Breast epithelium (tissue), 4 donors: ENCODE data around the gene CD2. TPM values are rescaled to one million over a fixed set of nuclear protein-coding genes. Genes with fewer than 3 reads are reported as not detected.

Experiments
- DNase-seq, 2 donors: peaks; one replicate each; pipeline ENCODE4 v3.0.0-alpha.2; 2019; ENCODE audit warnings: low spot score in 2 of 2
- H3K27ac ChIP-seq, 2 donors: fragments of 200-600 bp; sonication (generic) in 1 of 2; one replicate each; pipeline ENCODE4 v1.5.1; 2016 to 2019; ENCODE audit warnings: mild to moderate bottlenecking in 1 of 2
- H3K27me3 ChIP-seq, 2 donors: fragments of 200-600 bp; sonication (generic) in 1 of 2; one replicate each; pipeline versions ENCODE4 v1.5.1 to v1.6.0; 2017 to 2019; ENCODE audit warnings: control low read depth in 1 of 2, mild to moderate bottlenecking in 1 of 2
- H3K36me3 ChIP-seq: fragments of 200-600 bp; one replicate; pipeline ENCODE4 v1.5.1; 2019
- H3K4me1 ChIP-seq, 2 donors: fragments of 200-600 bp; sonication (generic); one replicate each; pipeline ENCODE4 v1.5.1; 2016 to 2019; ENCODE audit warnings: control low read depth in 1 of 2
- H3K4me3 ChIP-seq, 3 donors: fragments of 200-600 bp; sonication (generic); 1 replicate in 2 of 3; 2 replicates in 1 of 3; pipeline ENCODE4 v1.5.1; 2016 to 2019; ENCODE audit warnings: mild to moderate bottlenecking in 3 of 3, moderate library complexity in 2 of 3
- H3K9me3 ChIP-seq, 2 donors: fragments of 200-600 bp; sonication (generic) in 1 of 2; one replicate each; pipeline ENCODE4 v1.5.1; 2016 to 2019; ENCODE audit warnings: control low read depth in 1 of 2
- POLR2A ChIP-seq: fragments of 450-650 bp; IDR thresholded peaks from one replicate; pipeline ENCODE4 v1.6.1; 2016; ENCODE audit warnings: antibody characterized with exemption, mild to moderate bottlenecking, moderate library complexity
- POLR2AphosphoS5 ChIP-seq, 3 donors: sonication (generic); formaldehyde crosslinking; IDR thresholded peaks; one replicate each; pipeline ENCODE4 v1.6.1; 2017; ENCODE audit warnings: antibody characterized with exemption in 3 of 3
- intact Hi-C: fragments of 100-400 bp; cut with DNase I; formaldehyde crosslinking; loops from one replicate; pipeline ENCODE4 v1.15.1; 2023; ENCODE audit warnings: low total_unique reads
- total RNA-seq, 3 donors: library from RNA; depleted of rRNA; stranded (reverse); fragments of >200 nt; gene quantifications; one replicate each; pipeline ENCODE4 v1.1.0, GENCODE V29; 2016
- TF ChIP-seq, protein P1 (sequence below), 3 donors: fragments of 450-650 bp; IDR thresholded peaks; one replicate each; pipeline ENCODE4 v1.5.1; 2016 to 2017; ENCODE audit warnings: antibody characterized with exemption in 3 of 3, mild to moderate bottlenecking in 3 of 3, moderate library complexity in 3 of 3

Gene CD2
- total RNA-seq, 3 donors from 2014 or later = 1.4 to 3.9 (median 3.5) TPM

DNA sequence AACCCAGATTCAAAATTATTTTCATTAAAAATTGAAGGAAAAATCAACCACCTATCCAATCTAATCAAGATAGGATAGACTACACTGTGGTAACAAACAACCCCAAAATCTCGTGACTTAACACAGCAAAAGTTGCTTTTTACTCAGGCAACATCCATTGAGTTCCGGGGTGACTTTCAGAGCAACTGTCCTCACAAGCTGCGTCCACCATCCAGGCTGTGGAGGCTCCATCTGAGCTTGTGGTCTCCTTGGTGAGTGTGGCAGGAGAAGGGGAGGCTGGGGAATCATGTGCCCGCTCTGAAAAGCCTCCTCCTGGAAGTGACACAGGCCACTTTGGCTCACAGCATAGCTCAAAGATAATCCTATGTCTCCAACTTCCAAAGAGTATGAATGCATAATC lies 52.4 kb downstream of the CD2 start:
- Histone ChIP-seq H3K36me3 (no peaks in the 10 kb centered on the region), H3K9me3 (no peaks in the 10 kb centered on the region), H3K4me1 (no peaks in the 10 kb centered on the region), H3K27ac (no peak overlapping the region), H3K27me3 (no peaks in the 10 kb centered on the region), H3K4me3 (no peak overlapping the region)
- DNase-seq = no peak
- TF ChIP-seq POLR2AphosphoS5 (IDR thresholded peaks at IDR 0.05) (no peak), POLR2A (no peak)
- TF ChIP-seq, protein P1, sequence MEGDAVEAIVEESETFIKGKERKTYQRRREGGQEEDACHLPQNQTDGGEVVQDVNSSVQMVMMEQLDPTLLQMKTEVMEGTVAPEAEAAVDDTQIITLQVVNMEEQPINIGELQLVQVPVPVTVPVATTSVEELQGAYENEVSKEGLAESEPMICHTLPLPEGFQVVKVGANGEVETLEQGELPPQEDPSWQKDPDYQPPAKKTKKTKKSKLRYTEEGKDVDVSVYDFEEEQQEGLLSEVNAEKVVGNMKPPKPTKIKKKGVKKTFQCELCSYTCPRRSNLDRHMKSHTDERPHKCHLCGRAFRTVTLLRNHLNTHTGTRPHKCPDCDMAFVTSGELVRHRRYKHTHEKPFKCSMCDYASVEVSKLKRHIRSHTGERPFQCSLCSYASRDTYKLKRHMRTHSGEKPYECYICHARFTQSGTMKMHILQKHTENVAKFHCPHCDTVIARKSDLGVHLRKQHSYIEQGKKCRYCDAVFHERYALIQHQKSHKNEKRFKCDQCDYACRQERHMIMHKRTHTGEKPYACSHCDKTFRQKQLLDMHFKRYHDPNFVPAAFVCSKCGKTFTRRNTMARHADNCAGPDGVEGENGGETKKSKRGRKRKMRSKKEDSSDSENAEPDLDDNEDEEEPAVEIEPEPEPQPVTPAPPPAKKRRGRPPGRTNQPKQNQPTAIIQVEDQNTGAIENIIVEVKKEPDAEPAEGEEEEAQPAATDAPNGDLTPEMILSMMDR (IDR thresholded peaks at IDR 0.05) = no peak
- intact Hi-C loops = no loop called here

DNA sequence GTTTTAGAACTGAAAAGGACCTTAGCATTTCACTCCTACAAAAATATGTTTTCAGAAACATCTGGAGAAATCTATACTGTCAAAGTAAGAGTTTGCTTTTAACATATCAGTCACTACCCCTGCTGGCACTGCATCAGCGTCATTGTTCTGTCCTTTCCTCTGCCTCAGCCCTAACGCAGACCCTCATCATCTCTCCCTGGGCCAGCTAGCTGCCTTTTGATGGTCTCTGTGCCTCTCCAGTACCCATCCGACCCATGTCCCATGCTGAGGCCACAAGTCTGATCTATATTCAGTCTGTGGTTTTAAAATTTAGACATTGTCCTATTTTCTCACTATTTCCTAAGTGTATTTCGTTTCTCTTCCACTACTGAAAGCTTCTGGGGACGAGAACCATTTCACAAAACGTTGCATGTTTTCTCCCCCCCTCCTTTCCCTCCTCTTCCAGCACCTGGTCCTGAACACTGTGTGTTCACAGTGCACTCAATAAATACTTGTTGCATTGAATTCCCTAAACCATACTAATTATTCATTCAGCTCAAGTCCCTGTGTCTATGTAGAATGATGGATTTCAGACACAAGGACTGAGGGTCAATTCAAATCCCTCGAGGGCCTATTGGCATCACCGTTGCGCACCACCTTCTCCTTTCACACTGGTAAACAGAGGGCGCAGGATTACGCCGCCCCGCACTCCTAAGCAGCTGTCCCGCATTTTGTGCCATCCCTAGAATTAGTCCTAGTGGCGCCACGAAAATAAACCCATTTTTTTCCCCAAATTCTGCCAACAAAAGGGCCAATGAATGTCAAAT lies 53.4 kb downstream of the CD2 start:
- H3K27me3 ChIP-seq = no peaks in the 10 kb centered on the region
- TF ChIP-seq POLR2AphosphoS5 (IDR thresholded peaks at IDR 0.05) (no peak), POLR2A (no peak)
- TF ChIP-seq, protein P1 (IDR thresholded peaks at IDR 0.05) = no peak
- intact Hi-C loops = no loop called here
- DNase-seq = no peak
- H3K27ac ChIP-seq = peak overlapping the region; percentile 48 to 69
- H3K9me3 ChIP-seq = no peaks in the 10 kb centered on the region
- no peaks in the 10 kb centered on the region for H3K36me3 ChIP-seq
- H3K4me3 ChIP-seq = no peak overlapping the region
- H3K4me1 ChIP-seq = no peaks in the 10 kb centered on the region

DNA sequence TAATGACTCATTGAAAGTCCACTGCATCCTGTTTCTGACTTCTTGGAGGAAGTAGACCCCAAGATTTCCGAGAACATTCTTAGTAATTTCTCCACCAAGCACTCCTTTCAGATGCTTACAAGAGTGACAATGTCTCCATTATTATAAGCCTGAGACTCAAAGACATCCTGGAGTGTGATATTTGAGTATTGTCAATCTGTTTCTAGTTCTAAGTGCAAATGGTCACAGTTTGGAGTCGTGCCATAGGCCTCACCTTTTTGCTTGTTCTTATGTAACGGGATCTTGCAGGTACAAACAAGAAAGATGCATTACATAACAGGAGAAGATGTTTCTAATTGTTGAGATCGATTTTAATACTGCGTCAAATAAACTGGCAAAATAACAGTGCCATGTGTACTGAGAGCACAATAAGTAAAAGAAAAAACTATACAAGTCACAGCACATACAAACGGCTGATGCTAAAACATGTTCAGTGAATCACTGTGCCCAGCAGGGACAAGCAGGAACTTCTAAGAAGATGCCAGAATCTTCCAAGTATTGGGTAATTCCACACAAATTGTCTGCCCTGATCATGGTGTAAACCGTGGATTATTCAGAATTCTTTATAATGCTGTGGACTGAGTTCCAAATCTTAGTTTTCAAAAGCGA lies 54.1 kb downstream of the CD2 start:
- intact Hi-C loops = no loop called here
- no peaks in the 10 kb centered on the region for H3K9me3 ChIP-seq
- DNase-seq = no peak
- H3K36me3 ChIP-seq = no peaks in the 10 kb centered on the region
- H3K4me1 ChIP-seq = no peaks in the 10 kb centered on the region
- TF ChIP-seq POLR2A = no peak
- TF ChIP-seq POLR2AphosphoS5 (IDR thresholded peaks at IDR 0.05) = no peak
- TF ChIP-seq, protein P1 (IDR thresholded peaks at IDR 0.05) = no peak
- H3K4me3 ChIP-seq = no peak overlapping the region
- H3K27me3 ChIP-seq = no peaks in the 10 kb centered on the region
- peak overlapping the region; percentile 48 to 69 for H3K27ac ChIP-seq

DNA sequence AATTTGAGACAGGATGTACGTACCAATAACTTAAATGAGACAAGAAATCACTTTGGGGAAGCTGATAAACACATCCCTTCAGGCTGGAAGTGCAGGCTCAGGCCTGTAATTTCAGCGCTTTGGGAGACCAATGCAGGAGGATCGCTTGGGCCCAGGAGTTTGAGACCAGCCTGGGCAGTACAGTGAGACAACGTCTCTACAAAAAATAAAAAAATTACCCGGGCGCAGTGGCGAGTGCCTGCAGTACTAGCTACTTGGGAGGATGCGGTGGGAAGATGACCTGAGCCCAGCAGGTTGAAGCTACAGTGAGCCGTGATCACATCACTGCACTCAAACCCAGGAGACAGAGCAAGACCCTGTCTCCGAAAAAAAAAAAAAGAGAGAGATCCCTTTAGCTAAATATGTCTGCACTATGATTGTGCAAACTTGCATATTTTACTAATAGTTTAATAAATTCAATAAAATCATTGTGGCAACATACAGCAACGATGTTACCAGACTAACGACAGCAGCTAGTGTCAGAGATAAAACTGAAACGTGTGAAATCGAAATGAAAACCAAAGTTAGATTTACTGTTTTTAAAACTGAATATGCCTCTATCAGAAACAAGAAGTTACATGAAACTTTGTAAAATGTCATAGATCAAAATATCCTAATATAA lies 54.7 kb downstream of the CD2 start:
- H3K27me3 ChIP-seq = no peaks in the 10 kb centered on the region
- peak overlapping the region; percentile 34 to 40 for H3K27ac ChIP-seq
- no peak for DNase-seq
- no peaks in the 10 kb centered on the region for H3K4me1 ChIP-seq
- intact Hi-C loops = no loop called here
- H3K4me3 ChIP-seq = no peak overlapping the region
- no peaks in the 10 kb centered on the region for H3K9me3 ChIP-seq
- H3K36me3 ChIP-seq = no peaks in the 10 kb centered on the region
- TF ChIP-seq POLR2A (no peak), POLR2AphosphoS5 (IDR thresholded peaks at IDR 0.05) (no peak)
- TF ChIP-seq, protein P1 (IDR thresholded peaks at IDR 0.05) = no peak

DNA sequence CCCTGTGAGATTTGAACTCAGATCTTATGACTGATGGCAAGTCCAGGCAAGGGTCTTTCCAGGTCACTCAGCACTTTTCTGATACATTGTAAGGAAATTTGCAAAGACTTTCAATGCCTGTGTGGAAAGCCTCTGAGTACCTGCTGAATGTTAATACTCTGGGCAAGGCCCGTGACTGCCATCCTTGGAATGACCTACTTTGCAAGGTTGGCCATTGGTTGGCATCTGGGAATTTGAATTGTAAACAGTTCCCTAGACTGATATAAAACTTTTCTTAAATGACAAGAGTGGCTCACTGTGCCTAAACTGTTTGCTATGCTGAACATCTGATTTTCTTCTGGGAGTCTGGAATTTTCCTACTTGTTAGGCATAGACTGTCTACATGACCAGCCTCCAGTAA lies 57.1 kb downstream of the CD2 start:
- Histone ChIP-seq H3K9me3 (no peaks in the 10 kb centered on the region), H3K27me3 (no peaks in the 10 kb centered on the region), H3K36me3 (no peaks in the 10 kb centered on the region), H3K27ac (no peak overlapping the region), H3K4me3 (no peak overlapping the region), H3K4me1 (no peaks in the 10 kb centered on the region)
- intact Hi-C loops = no loop called here
- no peak for TF ChIP-seq POLR2A
- TF ChIP-seq, protein P1 (IDR thresholded peaks at IDR 0.05) = no peak
- no peak for TF ChIP-seq POLR2AphosphoS5 (IDR thresholded peaks at IDR 0.05)
- DNase-seq = no peak
